Astrocyte (in vitro differentiated cells and primary cell): ENCODE data around the gene GDPD5. TPM values are rescaled to one million over a fixed set of nuclear protein-coding genes. Genes with fewer than 3 reads are reported as not detected.

Experiments used
- DNase-seq: peaks from one replicate; pipeline ENCODE4 v3.0.0-alpha.2; 2010; ENCODE audit warnings: low read depth
- FAIRE-seq: peaks from 2 replicates; lab custom pipeline; 2011; peaks lifted over from hg19 to GRCh38; lab: Jason Lieb, UNC
- H2AFZ ChIP-seq: 2 replicates; pipeline ENCODE4 v1.6.0; 2012; ENCODE audit warnings: low read depth, low read length, inconsistent platforms
- H3K27ac ChIP-seq: 2 replicates; pipeline ENCODE4 v1.5.1; 2011; ENCODE audit warnings: low read depth, low read length, inconsistent platforms
- H3K27me3 ChIP-seq: 2 replicates; pipeline ENCODE4 v1.6.0; 2011; ENCODE audit warnings: low read length, inconsistent platforms; ENCODE audit not compliant: insufficient read depth
- H3K36me3 ChIP-seq: 2 replicates; pipeline ENCODE4 v1.5.1; 2011; ENCODE audit warnings: low read length, inconsistent platforms; ENCODE audit not compliant: insufficient read depth
- H3K4me1 ChIP-seq: 2 replicates; pipeline ENCODE4 v1.5.1; 2011; ENCODE audit warnings: low read length, inconsistent platforms; ENCODE audit not compliant: insufficient read depth
- H3K4me2 ChIP-seq: 2 replicates; pipeline ENCODE4 v1.6.0; 2012; ENCODE audit warnings: low read length, inconsistent platforms
- H3K4me3 ChIP-seq: 2 replicates; pipeline ENCODE4 v1.5.1; 2011; ENCODE audit warnings: low read depth, mild to moderate bottlenecking, low read length, inconsistent platforms; ENCODE audit not compliant: insufficient read depth
- H3K79me2 ChIP-seq: 2 replicates; pipeline ENCODE4 v1.6.0; 2012; ENCODE audit warnings: mild to moderate bottlenecking, low read length, inconsistent platforms; ENCODE audit not compliant: insufficient read depth
- H3K9ac ChIP-seq: 2 replicates; pipeline ENCODE4 v1.6.0; 2012; ENCODE audit warnings: mild to moderate bottlenecking, low read length, inconsistent platforms
- H3K9me3 ChIP-seq: 2 replicates; pipeline ENCODE4 v1.5.1; 2012; ENCODE audit warnings: low read depth, mild to moderate bottlenecking, low read length, inconsistent platforms; ENCODE audit not compliant: insufficient read depth
- H4K20me1 ChIP-seq: 2 replicates; pipeline ENCODE4 v1.6.0; 2012; ENCODE audit warnings: low read length, inconsistent platforms; ENCODE audit not compliant: insufficient read depth
- H3K27ac Mint-ChIP-seq: one replicate; pipeline ENCODE4 v1.8.0; 2021; ENCODE audit warnings: mild to moderate bottlenecking, mixed read lengths; ENCODE audit not compliant: unreplicated experiment
- H3K27me3 Mint-ChIP-seq: one replicate; pipeline ENCODE4 v1.8.0; 2021; ENCODE audit warnings: low read depth, mixed read lengths; ENCODE audit not compliant: unreplicated experiment
- H3K36me3 Mint-ChIP-seq: one replicate; pipeline ENCODE4 v1.8.0; 2021; ENCODE audit warnings: low read depth, mixed read lengths; ENCODE audit not compliant: unreplicated experiment
- H3K4me1 Mint-ChIP-seq: one replicate; pipeline ENCODE4 v1.8.0; 2021; ENCODE audit warnings: low read depth, mixed read lengths; ENCODE audit not compliant: unreplicated experiment
- H3K4me3 Mint-ChIP-seq: one replicate; pipeline ENCODE4 v1.8.0; 2021; ENCODE audit warnings: mild to moderate bottlenecking, moderate library complexity, mixed read lengths; ENCODE audit not compliant: unreplicated experiment
- H3K9me3 Mint-ChIP-seq: one replicate; pipeline ENCODE4 v1.8.0; 2021; ENCODE audit warnings: mild to moderate bottlenecking, mixed read lengths; ENCODE audit not compliant: unreplicated experiment
- EZH2 ChIP-seq: IDR thresholded peaks from 2 replicates; pipeline ENCODE4 v1.6.1; 2012; ENCODE audit warnings: mild to moderate bottlenecking, low read length, inconsistent platforms; ENCODE audit not compliant: insufficient read depth
- total RNA-seq: library from RNA; stranded (reverse); gene quantifications from 2 replicates; pipeline ENCODE4 v1.2.1, GENCODE V29; 2021
- TF ChIP-seq, protein P1 (sequence below): IDR thresholded peaks from 2 replicates; pipeline ENCODE4 v1.5.1; 2011; ENCODE audit warnings: low read depth, mild to moderate bottlenecking, inconsistent platforms, low read length, moderate library complexity; ENCODE audit not compliant: insufficient read depth

Gene GDPD5
- total RNA-seq, 1 donor from 2014 or later, result 9.4 TPM

DNA sequence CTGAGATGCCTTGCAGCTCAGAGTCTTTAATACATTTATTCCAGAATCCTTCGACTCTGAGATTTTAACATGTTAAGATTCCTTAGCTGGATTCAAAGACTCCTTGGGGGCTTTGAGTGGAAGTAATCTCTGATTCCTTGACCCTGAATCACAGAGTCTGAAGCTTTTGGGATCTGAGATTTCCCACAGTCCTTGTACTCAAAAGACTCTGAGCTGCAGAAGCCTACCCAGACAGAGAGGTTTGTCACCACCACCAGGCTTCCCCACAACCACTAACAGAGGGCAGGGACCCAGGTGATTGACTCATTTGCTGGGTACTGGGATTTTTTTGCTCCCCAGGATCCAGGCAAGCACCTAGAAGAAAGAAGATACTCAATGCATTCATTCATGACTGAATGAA lies 34.9 kb upstream of the GDPD5 start:
- DNase-seq (peak; percentile 63), FAIRE-seq (no peak)
- Histone ChIP-seq H3K36me3 (no peaks in the 10 kb centered on the region), H2AFZ (no peak overlapping the region), H3K9ac (peak overlapping the region; percentile 100), H3K4me1 (peaks cover 56% of the 10 kb centered on the region), H3K9me3 (no peaks in the 10 kb centered on the region), H3K4me3 (no peak overlapping the region), H3K4me2 (peak overlapping the region; percentile 100), H3K27ac (peak overlapping the region; percentile 38), H3K27me3 (no peaks in the 10 kb centered on the region), H3K79me2 (peaks cover 40% of the 10 kb centered on the region), H4K20me1 (peaks cover 28% of the 10 kb centered on the region)
- peaks cover 45% of the 10 kb centered on the region for H3K4me1 Mint-ChIP-seq
- no peaks in the 10 kb centered on the region for H3K9me3 Mint-ChIP-seq
- H3K4me3 Mint-ChIP-seq, result peak overlapping the region; percentile 99
- H3K27me3 Mint-ChIP-seq, result no peaks in the 10 kb centered on the region
- H3K27ac Mint-ChIP-seq, result peak overlapping the region; percentile 75
- TF ChIP-seq, protein P1, sequence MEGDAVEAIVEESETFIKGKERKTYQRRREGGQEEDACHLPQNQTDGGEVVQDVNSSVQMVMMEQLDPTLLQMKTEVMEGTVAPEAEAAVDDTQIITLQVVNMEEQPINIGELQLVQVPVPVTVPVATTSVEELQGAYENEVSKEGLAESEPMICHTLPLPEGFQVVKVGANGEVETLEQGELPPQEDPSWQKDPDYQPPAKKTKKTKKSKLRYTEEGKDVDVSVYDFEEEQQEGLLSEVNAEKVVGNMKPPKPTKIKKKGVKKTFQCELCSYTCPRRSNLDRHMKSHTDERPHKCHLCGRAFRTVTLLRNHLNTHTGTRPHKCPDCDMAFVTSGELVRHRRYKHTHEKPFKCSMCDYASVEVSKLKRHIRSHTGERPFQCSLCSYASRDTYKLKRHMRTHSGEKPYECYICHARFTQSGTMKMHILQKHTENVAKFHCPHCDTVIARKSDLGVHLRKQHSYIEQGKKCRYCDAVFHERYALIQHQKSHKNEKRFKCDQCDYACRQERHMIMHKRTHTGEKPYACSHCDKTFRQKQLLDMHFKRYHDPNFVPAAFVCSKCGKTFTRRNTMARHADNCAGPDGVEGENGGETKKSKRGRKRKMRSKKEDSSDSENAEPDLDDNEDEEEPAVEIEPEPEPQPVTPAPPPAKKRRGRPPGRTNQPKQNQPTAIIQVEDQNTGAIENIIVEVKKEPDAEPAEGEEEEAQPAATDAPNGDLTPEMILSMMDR, result no peak
- TF ChIP-seq EZH2, result no peak
- H3K36me3 Mint-ChIP-seq, result peaks cover 9% of the 10 kb centered on the region

DNA sequence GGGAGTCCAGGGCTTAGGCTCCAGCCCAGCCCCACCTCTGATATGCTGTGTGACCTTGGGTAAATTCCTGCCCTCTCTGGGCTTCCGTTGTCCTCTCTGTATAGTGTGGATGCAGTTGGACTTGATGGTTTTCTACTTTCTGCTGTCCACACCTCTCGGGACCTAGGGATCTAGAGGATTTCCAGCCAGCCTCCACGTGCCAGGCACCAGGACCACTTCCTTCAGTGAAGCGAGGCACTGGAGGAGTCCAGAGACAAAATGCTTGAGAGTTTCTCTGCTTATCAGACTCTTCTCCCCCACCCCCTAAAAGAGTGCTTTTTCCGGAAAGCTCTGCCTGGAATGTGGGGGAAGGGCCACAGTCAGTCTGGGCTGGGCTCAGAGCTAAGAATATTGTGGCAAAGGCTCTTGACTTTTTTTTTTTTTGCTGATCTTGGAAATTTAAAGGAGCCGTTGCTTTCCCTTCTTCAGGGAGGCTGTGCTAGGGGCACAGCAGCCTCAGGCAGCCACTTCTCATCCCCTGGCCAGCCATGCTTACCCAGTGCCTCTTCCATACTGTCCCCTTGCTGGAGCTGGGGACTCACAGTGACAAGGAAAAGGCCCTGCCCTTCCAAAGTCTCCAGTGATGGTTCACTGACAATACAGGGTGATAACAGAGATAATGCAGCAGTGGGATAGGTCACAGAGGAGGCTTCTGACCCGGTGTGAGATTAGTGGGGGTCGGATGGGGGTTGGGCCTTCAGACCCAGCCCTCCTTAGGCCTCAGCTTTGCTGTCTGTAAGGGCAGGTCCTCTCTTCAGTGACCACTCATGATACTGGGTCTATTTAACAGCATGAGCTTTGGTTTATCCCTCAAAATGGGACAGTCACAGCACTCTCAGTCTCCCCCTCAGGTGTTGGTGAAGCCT lies 33.5 kb upstream of the GDPD5 start:
- peak overlapping the region; percentile 58 for H3K9ac ChIP-seq
- H3K4me2 ChIP-seq, result peak overlapping the region; percentile 56
- peak overlapping the region; percentile 3 for H3K4me3 ChIP-seq
- DNase-seq, result peak; percentile 79
- peaks cover 51% of the 10 kb centered on the region for H3K4me1 ChIP-seq
- peaks cover 13% of the 10 kb centered on the region for H4K20me1 ChIP-seq
- no peak for TF ChIP-seq EZH2
- TF ChIP-seq, protein P1, result no peak
- Mint-ChIP-seq H3K27me3 (no peaks in the 10 kb centered on the region), H3K9me3 (no peaks in the 10 kb centered on the region), H3K36me3 (peaks cover 8% of the 10 kb centered on the region), H3K27ac (peak overlapping the region; percentile 85), H3K4me3 (peak overlapping the region; percentile 41), H3K4me1 (peaks cover 43% of the 10 kb centered on the region)
- H3K9me3 ChIP-seq, result no peaks in the 10 kb centered on the region
- no peak for FAIRE-seq
- H2AFZ ChIP-seq, result peak overlapping the region; percentile 49
- H3K27ac ChIP-seq, result peak overlapping the region; percentile 71
- H3K79me2 ChIP-seq, result peaks cover 25% of the 10 kb centered on the region
- H3K27me3 ChIP-seq, result no peaks in the 10 kb centered on the region
- no peaks in the 10 kb centered on the region for H3K36me3 ChIP-seq
